LHCN-M2 (cell line): Measurements from ENCODE around the gene SDC1. TPM values are rescaled to one million over a fixed set of nuclear protein-coding genes. Genes with fewer than 3 reads are reported as not detected.

Experiments
- DNase-seq: peaks from one replicate; pipeline ENCODE4 v3.0.0-alpha.2; 2012; ENCODE audit warnings: low read depth
- total RNA-seq: library from RNA; depleted of rRNA; stranded (reverse); fragments of >200 nt; gene quantifications from 2 replicates; pipeline ENCODE4 v1.2.3, GENCODE V29; 2014

Gene SDC1
- total RNA-seq, 1 experiment from 2014 or later = 73.1 TPM

DNA sequence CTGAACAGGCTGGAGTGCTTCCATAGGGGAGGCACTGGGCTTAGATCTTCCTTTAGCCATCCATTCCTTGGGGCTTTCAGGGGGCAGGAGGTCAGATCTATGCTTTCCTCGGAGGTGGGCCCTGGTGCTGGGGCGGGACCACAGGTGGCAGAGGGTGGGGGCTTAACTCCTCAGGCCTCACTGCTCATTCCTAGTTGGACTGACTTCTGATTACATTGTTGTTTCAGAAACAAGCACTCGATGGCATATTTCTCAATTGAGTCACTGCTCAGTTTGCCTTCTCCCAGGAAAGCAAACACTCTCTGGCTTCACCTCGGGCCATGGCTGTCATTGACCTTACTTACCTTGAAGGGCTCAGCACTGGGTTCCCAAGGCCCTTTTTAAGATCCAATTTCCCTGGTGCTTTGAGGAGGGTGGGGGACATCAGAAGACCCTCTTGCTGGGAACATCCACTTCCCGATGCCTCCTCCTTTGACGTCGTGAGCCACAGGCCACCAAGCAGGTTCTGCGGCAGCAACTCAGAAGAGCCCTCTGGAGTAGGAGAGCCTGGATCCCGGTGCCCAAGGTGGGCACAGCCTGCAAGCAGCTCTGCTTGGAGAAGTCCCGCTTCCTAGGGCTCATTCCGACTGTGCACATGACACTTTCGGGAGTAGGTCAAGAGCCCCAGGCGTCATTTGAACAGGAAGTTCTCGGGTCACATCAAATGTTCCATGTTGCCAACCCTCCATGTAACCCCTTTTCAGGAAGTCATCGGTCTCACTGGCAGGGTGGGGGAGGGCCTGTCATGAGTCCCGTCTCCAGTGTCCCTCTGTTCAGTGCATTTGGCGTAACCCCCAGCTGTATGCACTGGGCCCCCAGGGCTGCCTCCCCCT, 40.6 kb downstream of the SDC1 start:
- peak; percentile 66 for DNase-seq

DNA sequence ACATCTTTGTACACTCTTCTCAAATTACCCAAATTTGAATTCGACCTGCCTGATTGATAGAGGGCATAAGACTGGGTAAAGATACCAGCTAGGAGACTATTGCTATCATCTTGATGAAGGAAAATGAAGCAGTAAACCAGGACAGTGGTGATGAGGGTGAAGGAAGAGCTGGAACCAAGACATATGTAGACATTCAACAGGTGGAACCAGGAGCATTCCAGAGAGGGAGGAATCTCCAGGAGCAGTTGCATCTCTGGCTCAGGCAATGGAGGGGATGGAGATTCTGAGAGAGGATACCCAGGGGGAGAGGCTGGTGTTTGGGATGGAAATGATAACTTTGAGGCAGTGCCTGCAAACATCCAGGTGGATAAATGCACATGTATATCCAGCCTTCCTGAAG, 41.6 kb downstream of the SDC1 start:
- DNase-seq = no peak

DNA sequence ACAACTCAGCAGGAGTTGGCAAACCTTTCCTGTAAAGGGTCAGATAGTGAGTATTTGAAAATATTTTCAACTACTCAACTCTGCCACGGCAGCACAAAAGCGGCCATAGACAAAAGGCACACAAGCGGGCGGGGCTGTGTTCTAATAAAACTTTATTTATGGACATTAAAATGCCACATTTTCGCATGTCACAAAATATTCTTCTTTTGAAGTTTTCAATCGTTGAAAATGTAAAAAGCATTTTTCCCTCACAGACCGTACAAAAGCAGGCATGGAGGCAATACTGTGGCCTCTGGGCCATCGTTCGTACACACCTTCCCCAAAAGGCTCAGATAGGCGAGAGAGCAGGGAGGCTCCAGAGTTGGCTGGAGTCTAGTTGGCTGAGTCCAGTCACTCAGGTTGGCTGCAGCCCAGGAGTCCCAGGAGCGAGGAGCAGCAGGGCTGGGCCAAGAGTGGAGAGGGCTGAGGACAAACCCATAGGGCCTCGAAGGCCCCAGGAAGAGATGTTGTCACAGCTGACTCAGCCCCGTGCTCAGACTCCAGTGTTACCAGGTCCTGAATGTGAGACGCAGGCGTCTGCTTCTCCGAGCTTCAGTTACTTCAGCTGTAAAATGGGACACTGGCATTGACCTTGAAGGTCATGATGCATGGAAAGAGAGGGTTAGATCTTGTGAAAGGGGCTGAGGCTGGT, 42.5 kb downstream of the SDC1 start:
- peak; percentile 13 for DNase-seq

DNA sequence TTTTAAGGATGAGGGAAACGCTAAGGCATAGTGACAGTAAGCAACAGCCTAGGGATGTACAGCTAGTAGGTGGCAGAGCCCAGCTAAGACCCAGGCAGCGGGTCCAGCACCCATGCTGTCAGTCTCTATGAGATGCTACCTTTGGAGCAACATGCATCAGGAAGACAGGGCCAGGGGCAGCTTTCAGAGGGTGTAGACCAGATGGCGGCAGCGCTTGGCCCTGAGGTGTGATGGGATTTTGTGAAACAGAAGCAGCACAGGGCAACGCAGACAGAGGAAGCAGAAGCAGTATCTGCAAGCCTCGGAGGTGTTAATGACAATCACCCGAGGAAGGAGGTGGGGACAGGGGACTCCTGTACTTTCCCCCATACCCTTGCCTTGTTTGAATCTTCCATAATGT, 43.2 kb downstream of the SDC1 start:
- DNase-seq = no peak

DNA sequence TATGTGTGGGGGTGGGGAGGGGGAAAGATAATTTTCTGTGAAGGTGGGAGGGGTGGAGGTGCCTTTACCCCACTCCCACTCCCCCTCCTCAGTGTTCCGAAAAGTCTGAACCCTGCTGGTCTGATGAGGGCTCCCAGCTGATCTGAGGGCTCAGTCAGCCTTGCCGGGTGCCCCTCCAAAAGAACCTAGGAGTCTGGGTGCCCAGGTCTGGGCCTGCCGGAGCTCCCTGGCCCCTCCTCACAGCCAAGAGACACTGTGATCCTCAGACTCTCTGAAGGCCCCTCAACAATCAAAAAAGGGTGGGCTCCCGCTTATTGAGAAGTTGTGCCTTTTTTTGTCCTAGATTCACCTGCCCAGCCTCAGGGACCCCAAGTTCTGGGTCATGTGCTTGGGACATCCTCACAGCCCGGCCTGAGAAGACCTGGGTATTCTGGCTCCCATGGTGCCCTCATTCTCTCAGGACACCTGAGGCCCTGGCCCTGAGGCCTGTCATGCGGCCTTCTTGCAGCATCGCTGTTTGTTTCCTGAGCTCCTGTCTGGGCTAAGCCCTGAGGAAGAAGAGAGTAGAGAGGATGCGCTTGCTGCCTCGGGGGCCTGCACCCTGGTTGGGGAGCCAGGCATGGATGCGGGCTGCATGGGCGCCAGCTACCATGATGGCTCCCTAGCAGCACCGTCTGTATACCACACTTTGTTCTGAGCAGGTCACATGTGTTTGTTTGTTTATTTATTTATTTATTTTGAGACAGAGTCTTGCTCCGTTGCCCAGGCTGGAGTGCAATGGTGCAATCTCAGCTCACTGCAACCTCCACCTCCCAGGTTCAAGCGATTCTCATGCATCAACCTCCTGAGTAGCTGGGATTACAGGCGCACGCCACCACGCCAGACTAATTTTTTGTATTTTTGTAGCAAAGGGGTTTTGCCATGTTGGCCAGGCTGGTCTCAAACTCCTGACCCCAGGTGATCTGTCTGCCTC, 44.0 kb downstream of the SDC1 start:
- no peak for DNase-seq

DNA sequence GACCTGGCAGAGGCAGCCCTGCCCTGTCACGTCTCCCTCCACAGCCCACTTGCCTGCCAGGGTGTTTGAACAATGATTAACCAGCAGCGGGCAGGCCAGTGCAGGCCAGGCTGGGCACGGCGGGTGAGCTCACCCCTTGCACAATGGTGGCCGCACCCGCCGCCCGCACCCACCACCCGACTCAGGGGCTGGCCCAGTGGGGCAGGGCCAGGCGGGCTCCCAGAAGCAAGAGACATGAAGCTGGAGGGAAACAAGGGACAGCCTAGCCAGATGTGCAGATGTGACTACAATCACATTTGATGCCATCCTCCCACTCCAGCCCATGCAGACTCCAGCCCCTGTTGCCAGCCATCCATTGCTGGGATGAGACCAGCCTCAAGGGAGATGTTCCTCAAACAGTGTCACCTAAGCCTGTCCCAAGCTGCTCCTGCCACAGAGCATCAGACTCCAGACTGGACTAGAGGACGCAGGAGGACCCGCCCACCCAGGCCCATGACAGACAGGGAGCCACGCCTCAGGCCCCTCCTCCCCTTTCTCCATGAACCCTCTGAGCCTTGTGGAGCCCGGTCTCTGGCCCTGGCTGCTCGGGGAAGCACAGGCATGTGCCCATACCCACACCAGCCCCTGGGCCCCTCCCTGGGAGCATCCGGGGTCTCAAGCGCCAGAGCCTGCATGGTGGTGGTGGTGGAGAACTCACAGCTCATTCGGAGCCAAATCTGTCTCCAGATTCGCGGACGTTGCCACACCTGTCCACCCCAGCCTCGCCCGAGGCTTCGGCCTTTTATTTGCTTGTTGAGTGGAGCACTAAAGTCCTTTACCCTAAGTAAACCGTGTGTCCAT, 45.0 kb downstream of the SDC1 start:
- DNase-seq = no peak

DNA sequence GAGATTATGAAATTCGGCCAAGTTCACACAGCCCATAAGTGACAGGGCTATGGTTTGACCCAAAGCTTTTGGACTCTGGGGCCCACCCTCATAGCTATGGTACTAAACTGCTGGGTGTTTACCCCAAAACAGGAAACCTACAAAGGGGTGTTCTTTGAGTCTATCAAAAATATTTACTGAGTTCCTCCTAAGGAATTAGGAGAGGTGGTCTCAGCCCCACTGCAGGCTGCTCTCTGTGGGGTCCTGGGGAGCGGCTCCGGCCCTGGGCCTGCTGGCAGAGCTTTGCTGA, 45.5 kb downstream of the SDC1 start:
- DNase-seq = no peak

DNA sequence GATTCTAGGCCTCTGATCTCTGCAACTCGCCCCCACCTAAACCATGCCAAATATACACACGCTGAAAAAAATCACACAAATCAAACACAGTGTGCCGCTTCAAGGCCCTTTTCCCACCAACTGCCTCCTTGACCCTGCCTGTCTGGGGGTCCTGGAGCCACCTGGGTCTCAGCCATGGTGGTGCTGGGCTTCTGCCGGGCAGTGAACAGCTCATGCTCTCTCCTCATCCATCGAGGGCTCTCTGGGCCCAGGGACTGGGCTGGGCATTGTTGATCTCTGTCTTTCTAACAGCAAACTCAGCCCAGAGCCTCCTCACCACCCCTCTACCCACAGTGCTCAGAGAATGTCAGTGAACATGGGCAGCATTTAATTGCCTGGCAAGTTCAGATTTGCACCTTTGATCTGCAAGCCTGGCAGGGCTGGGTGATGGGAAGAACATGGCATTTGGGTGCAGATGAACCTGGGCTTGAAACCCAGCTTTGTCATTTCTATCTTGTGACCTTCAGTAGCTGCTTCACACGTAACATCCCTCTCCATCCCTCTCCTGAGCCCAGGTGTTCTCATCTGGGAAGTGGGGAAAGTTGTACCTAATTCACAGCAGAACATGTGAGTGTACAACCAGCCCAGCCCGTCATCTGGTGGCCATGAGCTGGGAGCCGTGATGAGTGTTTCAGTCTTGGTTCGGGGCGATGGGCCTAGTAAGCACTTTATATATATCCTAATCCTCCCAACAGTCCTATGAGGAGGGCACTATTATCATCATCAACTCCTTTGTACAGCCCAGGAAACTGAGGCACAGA, 46.1 kb downstream of the SDC1 start:
- no peak for DNase-seq

DNA sequence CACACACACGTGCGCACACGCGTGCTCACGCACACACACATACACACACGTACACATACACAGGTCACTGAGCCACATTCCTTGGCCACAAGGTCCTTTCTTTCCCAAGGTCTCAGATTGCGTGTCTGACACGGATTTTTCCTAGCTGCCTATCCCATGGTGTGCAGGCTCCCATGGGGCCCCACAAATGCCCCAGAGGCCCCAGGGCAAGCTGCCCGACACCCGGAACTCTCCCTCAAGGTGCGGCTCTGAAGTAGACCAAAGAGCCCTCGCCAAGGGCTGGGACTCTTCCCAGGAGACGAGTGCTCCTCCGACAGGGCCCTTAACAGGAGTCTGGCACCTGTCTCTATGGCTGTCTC, 46.7 kb downstream of the SDC1 start:
- no peak for DNase-seq

DNA sequence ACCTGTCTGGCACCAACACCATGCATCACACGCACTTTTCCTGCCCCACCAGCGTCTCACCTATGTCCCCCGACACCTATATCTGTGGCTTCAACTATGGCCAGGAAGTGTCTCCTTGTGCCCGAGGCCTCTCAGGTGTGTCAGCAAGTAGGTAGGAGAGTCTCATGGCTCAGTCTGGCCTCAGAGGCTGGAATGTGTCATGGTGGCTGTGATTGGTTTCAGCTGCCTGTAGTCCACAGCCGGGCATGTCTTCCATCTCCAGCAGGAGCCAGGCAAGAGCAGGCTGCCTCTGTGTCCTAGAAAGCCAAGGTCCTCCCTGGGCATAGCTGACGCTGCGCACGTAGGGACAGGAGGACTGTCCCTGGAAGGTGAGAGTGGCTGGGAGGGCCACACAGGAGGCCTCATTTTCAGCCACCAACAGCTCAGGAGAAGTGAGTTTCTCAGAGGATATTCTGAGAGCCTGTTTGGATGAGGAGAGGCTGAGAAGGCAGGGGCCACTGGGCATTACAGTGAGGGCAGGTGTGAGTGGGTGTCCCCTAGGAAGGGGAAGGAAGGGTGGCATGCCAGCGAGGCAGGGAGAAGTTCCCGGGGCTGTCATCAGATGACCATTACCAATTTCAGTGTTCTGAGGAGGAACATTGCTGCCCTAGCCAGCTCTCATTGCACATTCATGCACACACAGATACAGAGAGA, 47.2 kb downstream of the SDC1 start:
- no peak for DNase-seq

DNA sequence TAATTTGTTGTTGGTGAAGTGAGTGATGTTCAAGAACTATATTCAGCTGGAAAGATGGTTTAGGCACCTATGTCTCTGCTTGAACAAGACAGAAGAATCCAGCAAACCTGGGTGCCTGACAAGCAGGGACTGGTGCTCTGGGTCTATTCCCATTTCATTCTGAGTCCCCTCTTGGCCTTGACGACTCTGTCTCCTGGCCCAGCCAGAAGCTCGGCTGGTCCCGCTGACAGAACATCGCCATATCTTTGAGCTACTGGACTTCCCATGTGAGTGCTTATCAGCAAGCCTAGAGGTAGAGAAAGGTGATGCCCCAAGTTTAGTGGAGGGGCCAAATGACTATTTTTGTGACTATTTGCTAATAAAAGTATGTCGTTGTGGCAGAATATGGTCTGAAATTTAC, 48.2 kb downstream of the SDC1 start:
- DNase-seq = no peak

DNA sequence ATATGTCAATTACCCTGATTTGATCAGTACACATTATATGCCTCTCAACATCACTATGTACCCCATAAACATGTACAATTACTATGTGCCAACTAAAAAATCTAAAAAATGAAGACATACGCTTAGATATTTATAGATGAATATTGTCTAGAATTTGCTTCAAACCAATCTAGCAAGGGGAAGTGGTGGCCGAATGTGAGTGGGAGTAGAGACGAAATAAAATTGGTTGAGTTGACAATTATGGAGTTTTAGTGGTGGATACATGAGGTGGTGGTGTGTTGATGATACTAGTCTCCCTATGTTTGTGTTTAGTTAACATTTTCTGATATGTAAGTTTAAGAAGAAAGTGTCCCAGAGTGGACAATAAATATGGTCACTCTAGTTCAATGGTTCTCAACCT, 49.0 kb downstream of the SDC1 start:
- no peak for DNase-seq

DNA sequence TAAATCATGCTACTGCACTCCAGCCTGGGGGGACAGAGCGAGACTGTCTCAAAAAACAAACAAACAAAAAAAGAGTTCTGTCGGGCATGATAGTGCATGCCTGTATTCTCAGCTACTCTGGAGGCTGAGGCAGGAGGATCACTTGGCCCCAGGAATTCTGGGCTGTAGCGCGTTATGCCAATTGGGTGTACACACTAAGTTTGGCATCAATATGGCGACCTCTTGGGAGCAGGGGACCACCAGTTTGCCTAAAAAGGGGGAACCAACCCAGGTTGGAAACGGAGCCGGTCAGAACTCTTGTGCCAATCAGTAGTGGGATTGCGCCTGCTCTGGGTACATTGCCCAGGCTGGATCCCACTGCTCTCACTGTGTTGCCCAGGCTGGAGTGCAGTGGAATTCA, 49.7 kb downstream of the SDC1 start:
- DNase-seq = no peak

DNA sequence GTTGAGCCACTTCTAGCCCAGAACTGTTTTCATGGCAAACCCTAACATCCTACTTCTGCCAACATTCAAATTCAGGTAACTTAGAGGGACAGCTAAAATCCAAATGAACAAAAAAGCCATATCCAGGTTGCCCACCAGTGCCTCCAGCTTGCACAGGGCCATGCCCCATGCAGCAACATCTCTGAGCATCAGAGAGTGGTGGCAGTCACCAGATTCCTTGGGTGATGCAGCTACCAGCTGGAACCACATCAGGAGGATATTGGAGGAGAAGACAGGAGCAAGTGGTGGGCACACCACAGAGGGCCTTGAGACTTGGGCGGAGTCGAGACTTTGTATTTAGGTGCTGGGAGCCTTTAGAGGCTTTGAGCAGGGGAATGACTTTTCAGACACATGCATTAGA, 50.5 kb downstream of the SDC1 start:
- DNase-seq = no peak

DNA sequence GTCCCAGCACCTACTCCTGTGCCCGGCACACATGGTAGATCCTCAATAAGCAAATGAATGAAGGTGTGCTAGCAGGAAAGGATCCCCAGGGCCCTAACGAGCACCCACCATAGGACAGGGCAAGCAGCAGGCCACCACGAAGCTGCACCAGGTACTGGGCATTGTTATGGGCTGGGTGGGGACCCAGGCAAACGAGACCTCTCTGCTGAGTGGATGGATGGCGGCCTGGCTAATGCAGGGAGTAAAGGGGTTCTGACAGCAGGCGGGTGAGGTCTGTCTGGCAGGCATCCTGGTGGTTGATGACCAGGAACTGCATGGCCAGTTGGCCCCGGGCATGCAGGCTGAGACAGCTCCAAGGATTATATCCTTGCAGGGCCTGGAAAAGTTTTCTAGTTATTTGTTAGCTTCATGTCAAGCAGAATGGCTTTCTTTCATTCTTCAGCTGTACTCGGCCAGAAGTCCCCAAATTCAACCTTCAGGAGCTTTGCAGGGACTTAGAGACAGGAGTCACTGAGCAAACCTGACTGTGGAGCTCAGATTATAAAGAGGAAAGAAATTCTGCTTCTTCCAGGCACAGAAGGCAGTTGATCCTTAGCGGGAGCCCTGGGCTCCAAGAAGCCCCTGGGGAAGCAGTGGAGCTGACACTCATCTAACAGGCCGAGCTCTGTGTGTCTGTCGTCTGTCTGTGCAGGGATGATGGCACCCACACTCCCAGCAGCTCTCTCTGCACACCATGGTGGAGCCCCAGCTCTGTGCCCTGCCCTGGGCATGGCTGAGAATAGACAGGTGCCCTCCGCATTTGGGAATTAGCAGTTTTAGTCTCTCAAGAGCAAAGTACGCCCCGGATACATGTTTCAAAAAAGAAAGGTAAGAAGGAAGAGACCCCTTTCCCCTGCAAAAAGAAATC, 51.2 kb downstream of the SDC1 start:
- no peak for DNase-seq

DNA sequence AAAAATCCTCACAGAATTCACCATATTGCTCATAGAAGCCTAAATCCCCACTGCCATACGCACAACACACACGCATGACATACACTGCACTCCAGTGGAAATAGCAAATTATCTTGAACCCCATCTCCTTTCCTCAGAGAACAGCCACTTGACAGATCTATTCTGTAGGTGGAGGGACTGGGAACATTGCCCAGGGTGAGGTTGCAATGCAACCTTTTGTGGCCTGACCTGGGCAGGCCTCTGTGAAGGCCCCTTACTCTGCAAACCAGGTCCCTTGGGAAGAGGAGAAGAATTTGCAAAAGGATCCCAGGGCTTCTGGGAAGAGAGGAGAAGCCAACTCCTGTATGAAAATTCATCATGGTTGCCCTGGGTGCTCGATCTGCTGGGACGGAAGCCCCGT, 51.9 kb downstream of the SDC1 start:
- no peak for DNase-seq

DNA sequence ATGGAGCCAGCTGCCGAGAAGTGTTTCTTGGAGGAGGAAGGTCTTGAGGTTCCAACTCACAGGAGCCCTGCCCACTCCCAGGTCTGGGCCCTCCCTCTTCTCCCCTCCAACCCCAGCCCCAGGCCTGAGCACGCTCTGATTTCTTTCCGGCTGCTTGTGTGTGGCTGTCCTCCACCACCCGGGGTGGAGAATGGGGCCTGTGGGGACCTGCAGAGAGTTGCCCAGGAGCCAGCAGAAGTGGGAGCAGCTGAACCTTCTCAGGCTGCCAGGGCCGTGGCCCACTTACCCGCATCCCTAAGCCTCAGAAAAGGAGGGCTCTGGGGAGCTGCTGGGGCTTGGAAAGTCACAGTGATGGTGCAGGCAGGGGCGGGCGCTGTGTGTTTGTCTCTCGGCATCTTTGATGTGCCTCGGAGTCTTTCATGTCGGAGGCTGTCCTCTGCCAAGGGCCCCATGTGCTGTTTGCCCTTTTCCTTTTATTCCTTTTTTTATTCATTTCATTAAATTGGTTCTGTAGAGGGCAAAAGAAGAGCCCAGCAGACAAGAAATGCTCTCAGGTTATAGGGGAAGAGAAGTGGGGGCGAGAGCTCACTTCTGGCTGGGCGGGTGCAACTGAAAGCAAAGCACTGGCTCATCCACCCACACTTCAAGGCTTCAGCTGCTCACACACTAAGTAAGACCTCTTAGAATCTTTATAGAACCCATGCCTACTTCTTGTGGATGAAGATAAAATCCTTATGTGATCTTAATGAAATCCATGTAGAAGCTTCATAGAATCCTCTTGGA, 52.5 kb downstream of the SDC1 start:
- no peak for DNase-seq

DNA sequence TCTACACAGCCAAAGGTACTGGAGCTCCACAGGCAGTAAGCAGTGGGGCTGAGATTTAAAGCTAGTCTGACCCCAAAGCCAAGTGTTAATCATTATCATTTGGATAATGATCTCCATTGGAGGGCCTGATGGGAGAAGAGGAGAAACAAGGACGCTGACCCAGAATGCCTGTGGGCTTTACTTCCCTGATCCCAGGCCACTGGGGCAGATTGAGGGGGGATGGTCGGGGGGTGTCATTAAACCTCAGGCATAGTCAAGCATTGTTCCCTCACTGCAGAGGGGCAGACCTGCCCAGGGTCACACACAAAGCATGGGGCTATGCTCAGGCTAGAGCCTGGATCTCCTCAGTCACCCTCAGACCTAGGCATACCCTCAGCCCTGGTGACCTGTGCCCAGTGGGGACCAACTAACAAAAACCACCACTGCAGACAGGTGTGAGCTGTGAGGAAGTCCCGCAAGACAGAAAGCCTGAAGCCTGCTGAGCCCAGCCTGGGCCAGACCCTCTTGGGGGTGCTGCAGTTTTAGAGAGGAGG, 53.4 kb downstream of the SDC1 start:
- no peak for DNase-seq
